Left lobe of liver (tissue), 2 donors: ENCODE data around the gene CLIC1. TPM values are rescaled to one million over a fixed set of nuclear protein-coding genes. Genes with fewer than 3 reads are reported as not detected.

Experiments
- ATAC-seq: fragments of 200-7000 bp; cut with Tn5 transposase; one replicate; pipeline ENCODE4 v1.9.1; 2020; ENCODE audit warnings: mild to moderate bottlenecking, moderate library complexity
- DNase-seq: peaks from one replicate; pipeline ENCODE4 v3.0.0-alpha.2; 2020; ENCODE audit warnings: low spot score
- total RNA-seq: library from RNA; stranded (reverse); gene quantifications from one replicate; pipeline ENCODE4 v1.2.1, GENCODE V29; 2021
- donor health status: DM: no; HTN: no; CAD: no; lungs with moderate emphysema.
- donor health status: DM: no; HTN: yes; CAD: no.

The CLIC1 gene
- total RNA-seq, 1 donor from 2014 or later, result 37.7 TPM

DNA sequence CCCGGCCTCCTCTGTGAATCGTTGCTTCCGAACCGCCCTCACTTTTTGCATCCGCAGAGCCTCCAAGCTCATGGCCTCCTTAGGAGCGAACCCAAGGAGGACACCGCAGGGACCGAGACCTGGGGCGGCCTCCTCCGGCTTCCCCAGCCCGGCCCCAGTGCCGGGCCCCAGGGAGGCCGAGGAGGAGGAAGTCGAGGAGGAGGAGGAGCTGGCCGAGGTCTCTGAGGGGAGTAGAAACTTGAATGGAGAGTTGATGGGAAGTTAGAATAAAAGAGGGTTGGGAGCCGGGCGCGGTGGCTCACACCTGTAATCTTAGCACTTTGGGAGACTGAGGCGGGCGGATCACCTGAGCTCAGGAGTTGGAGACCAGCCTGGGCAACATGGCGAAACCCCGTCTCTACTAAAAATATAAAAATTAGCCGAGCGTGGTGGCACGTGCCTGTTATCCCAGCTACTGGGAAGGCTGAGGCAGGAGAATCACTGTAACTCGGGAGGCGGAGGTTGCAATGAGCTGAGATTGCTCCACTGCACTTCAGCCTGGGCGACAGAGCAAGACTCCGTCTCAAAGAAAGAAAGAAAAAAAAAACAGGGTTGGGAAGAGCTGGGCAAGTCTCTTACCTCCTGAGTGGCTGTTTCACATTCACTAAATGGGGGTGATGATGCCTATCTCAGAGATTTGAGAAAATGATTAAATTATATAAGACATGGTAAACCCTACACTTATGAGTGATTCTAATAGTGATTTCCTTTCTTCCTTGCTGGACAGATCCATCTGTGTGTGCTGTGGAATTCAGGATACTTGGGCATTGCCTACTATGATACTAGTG lies 4.3 kb upstream of the CLIC1 start:
- DNase-seq (no peak), ATAC-seq (no peak)

DNA sequence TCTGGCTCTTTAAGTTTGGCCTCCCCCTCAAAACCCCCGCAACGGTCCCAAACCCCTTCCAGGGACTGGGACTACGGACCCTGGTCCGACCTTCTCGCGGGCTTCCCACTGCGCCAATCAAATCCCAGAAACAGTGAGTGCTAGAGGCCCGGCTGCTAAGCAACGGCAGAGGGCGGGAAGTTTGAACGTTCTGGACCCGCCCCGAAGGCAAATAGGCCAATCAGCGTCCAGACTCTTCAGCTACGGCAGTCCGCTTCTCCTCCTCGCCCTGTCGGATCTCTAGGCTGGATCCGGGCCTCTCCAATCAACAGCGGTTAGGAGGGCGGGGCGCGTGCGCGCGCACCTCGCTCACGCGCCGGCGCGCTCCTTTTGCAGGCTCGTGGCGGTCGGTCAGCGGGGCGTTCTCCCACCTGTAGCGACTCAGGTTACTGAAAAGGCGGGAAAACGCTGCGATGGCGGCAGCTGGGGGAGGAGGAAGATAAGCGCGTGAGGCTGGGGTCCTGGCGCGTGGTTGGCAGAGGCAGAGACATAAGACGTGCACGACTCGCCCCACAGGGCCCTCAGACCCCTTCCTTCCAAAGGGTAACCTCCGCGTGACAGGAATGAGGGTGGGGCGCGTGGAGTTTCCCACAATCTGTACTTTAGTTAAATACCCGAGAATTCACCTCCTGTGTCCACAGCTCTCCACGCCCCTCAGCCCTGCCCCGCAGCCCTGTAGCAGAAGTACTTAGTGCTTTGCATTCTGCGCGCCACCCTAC lies 3.5 kb upstream of the CLIC1 start, which contains the start of gene MSH5:
TSS of gene MSH5 (plus strand) at position 367 of the 758 bp plus-strand sequence. CDS start 462 bp downstream, outside the sequence.
- DNase-seq (peak; percentile 99), ATAC-seq (peak; percentile 84)

- ATAC-seq (peak; percentile 20), DNase-seq (no peak)
Measured at GRCh38 chr6:31737991-31738979, 2.0 kb upstream of the CLIC1 start.

- no peak for DNase-seq
- ATAC-seq, result no peak
Measured at GRCh38 chr6:31737315-31737990, 1.1 kb upstream of the CLIC1 start.

DNA sequence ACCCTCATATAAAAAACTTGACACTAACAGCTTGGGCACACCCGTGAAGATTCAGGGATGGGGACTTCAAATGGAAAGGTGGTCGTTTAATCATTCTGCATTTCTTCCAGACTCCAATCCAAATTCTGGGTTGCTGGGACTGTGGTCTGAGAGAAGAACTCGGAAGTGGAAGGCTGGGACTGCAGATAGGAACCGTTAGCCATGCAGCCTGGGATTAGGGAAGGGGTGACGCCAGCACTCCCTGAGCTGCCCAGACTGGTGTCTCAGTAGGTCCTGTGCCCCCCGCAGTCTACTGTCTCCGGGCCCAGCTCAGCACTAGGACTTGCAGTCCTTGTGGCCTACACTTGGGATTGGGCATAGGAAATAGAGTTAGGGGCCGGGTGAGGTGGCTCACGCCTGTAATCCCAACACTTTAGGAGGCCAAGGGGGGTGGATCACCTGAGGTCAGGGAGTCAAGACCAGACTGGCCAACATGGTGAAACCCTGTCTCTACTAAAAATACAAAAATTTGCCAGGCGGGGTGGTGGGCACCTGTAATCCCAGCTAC lies 511 bp upstream of the CLIC1 start:
- no peak for ATAC-seq
- no peak for DNase-seq

DNA sequence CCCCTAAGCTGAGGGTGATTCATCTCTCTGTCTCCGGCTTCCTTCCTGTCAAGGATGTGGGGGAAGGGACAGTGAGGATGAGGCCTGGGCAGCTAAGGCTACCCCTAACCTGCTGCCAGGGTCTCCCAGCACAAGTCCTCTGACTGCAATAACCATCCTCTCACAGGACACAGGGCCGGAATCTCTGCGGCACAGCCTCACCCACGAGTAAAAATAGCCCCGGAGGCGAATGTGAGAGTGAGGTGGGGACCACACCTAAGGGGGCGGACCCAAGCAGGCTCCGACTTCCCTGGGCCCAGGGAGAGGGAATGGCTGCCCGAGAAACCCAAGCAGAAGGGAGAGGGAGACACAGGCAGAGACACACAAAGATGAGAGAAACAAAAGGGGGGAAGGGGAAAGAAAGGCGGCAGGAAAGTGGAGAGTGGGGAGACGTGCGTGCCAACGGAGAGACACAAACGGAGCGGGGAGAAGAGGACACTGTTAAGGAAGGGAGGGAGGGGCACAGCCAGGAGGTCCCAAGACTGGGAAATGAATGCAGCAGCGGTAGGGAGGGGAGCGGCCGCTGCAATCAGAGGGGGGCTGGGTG lies 1.4 kb downstream of the CLIC1 start:
- DNase-seq (no peak), ATAC-seq (no peak)

DNA sequence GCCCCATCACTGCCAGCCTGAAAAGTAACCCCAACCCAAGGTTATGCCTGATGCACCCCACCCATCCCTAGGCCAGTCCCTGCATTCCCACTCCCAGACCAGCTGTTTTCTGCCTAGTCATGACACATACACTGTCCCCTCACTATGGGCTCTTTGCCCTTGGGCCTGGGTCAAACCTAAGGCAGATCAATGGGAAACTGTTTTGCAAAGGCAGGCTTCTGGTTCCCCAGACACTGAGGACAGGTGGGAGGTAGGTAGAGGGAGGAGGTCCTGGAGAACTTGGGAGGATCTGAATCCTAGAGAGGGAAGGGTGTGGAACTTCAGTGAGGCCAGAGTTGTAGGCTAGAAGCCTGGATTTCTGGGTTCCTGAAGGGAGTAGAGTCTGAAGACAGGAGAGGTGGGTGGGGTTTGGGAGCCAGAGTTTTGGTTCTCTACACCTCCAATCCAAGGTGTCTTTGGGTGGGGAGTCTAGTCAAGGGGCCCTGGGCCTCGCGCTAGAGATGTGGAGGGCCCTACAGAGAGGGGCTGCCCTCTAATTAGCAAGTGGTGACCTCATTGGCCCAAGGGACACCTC lies 2.0 kb downstream of the CLIC1 start:
- DNase-seq, result no peak
- ATAC-seq, result no peak

DNA sequence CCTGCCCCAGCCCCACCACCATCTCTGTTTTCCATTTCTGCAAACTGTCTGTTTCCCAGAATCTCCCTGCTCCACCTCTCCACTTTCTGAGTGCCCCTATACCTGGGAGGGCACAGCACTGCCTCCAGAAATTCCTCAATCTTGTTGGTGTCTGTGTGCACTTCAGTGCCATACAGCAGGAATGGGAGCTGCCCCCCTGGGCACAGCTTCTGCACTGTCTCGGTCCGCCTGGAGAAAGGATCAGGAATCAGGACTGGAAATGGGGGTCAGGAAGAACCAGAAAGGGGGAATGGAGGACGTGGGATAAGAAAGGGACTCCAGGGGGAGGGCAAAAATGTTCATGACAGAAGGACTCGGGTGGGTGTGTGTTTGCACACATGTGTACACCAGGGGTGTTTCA lies 2.6 kb downstream of the CLIC1 start:
- ATAC-seq, result no peak

DNA sequence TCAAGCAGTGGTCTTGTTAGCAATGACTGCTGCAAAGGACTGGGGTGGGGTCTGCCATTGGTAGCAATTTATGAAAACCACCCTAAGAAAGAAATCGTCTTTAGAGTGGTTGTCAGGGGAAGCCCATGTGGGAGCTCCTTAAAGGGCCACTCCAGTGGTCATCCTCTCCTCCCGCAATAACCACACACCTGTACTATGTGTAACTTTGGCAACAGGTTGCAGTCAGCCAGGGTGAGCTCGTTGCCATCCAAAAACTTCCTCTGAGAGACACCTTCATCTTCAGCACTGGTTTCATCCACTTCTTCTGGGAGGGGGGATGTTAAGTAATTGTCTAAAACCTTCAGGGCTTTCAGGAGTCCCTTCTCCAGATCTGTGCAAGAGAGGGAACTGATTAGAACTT lies 4.3 kb downstream of the CLIC1 start:
- no peak for ATAC-seq
- no peak for DNase-seq

More for the DNA sequence above, 2.6 kb downstream of the CLIC1 start:
- no peak for DNase-seq

DNA sequence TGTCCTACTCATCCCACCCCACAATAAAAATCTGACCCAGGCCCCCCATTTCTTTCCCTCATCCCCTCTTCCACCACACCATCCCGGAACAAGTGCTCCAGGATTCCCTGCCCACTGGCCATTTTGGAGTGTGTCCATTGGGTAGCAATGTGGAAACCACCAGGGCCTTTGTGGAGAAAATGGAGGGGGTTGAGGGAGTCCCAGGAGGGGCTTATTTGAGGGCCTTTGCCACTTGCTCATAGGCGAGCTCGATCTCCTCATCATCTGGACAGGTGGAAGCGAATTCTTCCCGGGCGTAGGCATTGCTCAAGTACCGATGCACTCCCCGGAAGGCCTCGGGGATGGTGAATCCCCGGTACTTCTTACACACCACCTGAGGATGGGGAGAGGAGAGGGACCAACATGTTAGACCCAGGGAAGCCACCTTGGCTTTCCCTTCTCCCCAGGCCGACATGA lies 5.7 kb downstream of the CLIC1 start:
- ATAC-seq (no peak), DNase-seq (no peak)

- peak; percentile 76 for ATAC-seq
- DNase-seq, result peak; percentile 84
Measured at GRCh38 chr6:31729979-31730630, 6.2 kb downstream of the CLIC1 start.

DNA sequence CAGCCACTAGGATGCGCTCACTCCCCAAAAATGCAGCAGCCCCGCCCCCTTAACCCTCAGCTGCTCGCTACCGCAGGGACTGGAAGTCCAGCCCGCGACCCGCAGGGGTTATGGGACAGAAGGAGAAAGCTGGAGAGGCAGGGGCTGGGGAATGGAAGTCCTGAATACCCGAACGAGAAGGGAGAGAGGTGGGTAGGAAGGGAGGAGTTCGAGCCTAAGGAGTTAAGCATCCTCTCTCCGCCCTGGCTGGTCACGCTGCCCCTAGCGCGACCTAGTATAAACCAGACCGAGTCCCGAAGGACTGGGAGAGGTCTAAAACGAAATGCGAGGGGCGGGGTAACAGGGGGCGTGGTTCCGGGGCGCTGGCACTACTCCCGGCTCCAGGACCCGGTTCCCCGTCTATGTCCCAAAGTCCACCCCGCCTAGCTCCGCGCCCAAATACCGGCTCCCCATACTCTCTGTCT lies 6.8 kb downstream of the CLIC1 start:
- peak; percentile 92 for ATAC-seq
- peak; percentile 93 for DNase-seq

DNA sequence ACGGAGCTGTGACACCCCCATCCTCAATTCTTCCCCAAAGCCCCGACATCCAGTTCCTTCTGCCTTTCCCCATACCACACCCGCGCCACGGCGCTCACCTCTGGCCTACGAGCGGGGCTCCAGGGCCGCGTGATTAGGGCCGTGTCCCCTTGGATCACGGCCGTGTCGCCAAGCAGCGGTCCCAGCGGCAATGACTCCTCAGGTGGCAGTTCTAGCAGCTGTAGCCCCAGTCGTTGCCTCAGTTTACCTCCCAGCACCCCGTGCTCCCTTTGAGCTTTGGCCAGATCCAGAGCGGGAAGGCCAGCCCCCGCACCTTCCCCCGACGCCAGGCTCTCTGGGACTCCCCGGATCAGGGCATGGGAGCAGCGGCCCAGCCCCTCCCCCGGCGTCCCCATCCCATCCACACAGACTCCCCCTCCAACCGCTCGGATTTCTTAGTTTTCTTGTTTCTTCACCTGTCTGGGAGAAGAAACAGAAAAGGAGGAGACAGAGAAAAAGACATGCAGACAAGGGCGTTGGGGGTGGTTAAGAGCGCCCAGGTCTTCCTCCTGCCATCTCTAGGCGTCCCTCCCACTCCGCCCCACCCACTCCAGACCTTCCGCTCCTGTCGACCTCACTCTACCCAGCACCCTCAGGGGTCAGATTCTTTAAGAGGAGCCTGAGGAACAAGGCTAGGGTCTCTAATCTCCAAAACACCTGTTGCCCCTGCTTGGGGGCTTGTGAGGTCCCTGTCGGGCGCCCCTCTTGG lies 7.4 kb downstream of the CLIC1 start, which contains the start of gene DDAH2:
TSS of gene DDAH2 (minus strand) at position 533 of the 748 bp plus-strand sequence. CDS start at position 395, 138 bp downstream.
- DNase-seq, result no peak
- ATAC-seq, result peak; percentile 33

- DNase-seq, result no peak
Measured at GRCh38 chr6:31727717-31728671, 8.3 kb downstream of the CLIC1 start.

DNA sequence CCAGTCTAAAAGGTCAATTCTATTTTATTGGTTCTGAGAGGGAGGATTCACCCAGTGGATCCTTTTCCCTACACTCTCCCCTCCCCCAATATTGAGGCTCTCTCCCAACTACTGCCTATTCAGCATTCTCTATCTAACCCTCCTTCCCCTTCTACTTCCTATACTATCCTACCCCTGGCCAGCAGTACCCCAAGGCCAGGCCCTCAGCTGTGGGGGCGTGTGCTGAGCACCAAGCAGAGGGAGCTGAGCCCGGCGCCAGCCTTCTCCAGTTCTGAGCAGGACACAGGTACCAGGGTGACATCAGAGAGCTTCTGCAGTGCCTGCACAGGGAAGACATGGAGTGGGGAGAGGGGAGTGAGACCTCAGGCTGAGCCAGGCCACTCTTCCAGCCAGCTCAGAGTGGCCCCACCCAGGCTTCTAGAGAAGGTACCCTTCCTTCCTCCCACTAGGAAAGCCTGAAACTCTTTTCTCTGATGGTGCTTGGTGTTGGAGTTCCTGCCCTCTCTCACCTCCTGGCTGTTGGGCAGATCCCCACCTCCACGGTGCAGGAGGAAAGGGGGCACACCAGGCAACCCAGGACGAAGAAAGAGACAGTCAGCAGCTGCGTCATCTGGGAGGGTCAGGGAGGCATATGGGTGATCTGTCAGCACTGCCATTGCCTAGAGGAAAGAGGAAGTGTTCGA lies 9.2 kb downstream of the CLIC1 start:
- no peak for ATAC-seq

More at GRCh38 chr6:31727717-31728671, 8.3 kb downstream of the CLIC1 start:
- no peak for ATAC-seq

More for the DNA sequence above, 9.2 kb downstream of the CLIC1 start:
- no peak for DNase-seq
